Upper lobe of left lung (tissue), 6 donors: Measurements from ENCODE around the gene ITPR2. TPM values are rescaled to one million over a fixed set of nuclear protein-coding genes. Genes with fewer than 3 reads are reported as not detected.
"Not testable (repeated sequence)": the region's sequence is repeated elsewhere in the genome, so short reads cannot be mapped to it uniquely, and the experiment has no call there.

Experiments
- ATAC-seq, 2 donors: fragments of 200-7000 bp; cut with Tn5 transposase; one replicate each; pipeline ENCODE4 v1.9.1; 2022; ENCODE audit warnings: mild to moderate bottlenecking in 2 of 2, moderate library complexity in 2 of 2; ENCODE audit not compliant: low FRiP score in 2 of 2
- DNase-seq, 2 donors: peaks; one replicate each; pipeline ENCODE4 v3.0.0-alpha.2; 2019 to 2020
- H3K27ac ChIP-seq, 4 donors: fragments of 200-600 bp; sonication (generic); one replicate each; pipeline ENCODE4 v1.5.1; 2016 to 2019
- H3K27me3 ChIP-seq, 4 donors: fragments of 200-600 bp; sonication (generic); one replicate each; pipeline ENCODE4 v1.5.1; 2017 to 2019
- H3K36me3 ChIP-seq, 4 donors: fragments of 200-600 bp; sonication (generic); one replicate each; pipeline ENCODE4 v1.5.1; 2016 to 2019
- H3K4me1 ChIP-seq, 4 donors: fragments of 200-600 bp; sonication (generic); one replicate each; pipeline ENCODE4 v1.5.1; 2018 to 2019
- H3K4me3 ChIP-seq, 4 donors: fragments of 200-600 bp; sonication (generic); one replicate each; pipeline ENCODE4 v1.5.1; 2017 to 2019; ENCODE audit warnings: mild to moderate bottlenecking in 2 of 4, moderate library complexity in 1 of 4
- H3K9me3 ChIP-seq, 4 donors: fragments of 200-600 bp; sonication (generic); one replicate each; pipeline ENCODE4 v1.5.1; 2018 to 2019
- EP300 ChIP-seq, 4 donors: sonication (generic); formaldehyde crosslinking; IDR thresholded peaks; one replicate each; pipeline ENCODE4 v1.5.1; 2017; ENCODE audit warnings: antibody characterized with exemption in 4 of 4, control low read depth in 2 of 4
- POLR2A ChIP-seq, 4 donors: fragments of 450-650 bp; IDR thresholded peaks; one replicate each; pipeline ENCODE4 v1.5.1; 2016 to 2017; ENCODE audit warnings: antibody characterized with exemption in 4 of 4, mild to moderate bottlenecking in 2 of 4
- POLR2AphosphoS5 ChIP-seq, 2 donors: sonication (generic); formaldehyde crosslinking; IDR thresholded peaks; one replicate each; pipeline ENCODE4 v1.5.1; 2017; ENCODE audit warnings: antibody characterized with exemption in 2 of 2
- WGBS, 2 donors: methylation state at CpG; one replicate each; pipeline ENCODE4 v1.1.5; 2017 to 2018; 5-methylcytosine and 5-hydroxymethylcytosine counted together
- total RNA-seq, 6 donors: library from RNA; depleted of rRNA in 4 of 6; stranded (reverse); fragments of >200 nt in 4 of 6; gene quantifications; one replicate each; pipeline versions ENCODE4 v1.1.0 to v1.2.1, GENCODE V29; 2016 to 2021
- TF ChIP-seq, protein P1 (sequence below), 6 experiments: fragments of 450-650 bp in 4 of 6; fragments of 200-600 bp in 2 of 6; sonication (generic) in 2 of 6; IDR thresholded peaks; one replicate each; pipeline ENCODE4 v1.5.1; 2016 to 2019; ENCODE audit warnings: antibody characterized with exemption in 6 of 6
- donor health status: DM: no; HTN: no; CAD: no; lungs with moderate emphysema.
- donor health status: DM: no; HTN: yes; CAD: no; lungs with severe emphysema.

The ITPR2 gene
- total RNA-seq, 6 donors from 2014 or later, result 35.5 to 115 (median 45.0) TPM

DNA sequence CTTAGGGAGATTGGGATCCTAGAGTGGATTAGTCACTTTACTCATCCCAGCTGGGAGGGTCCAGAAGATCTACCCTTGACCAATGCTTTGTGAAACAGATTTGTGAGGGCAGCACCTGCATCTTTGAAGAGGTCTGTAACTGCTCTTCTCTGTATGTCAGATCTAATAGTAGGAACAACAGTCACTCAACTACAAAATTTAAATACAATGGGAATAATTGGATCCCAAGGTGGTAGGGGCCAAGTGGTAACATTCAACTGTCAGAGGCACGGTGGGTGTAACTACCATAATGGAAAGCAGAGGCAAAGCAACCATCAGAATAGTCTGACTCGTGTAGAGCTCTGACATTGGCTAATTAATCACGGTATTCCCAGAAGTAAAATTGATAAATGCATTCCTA lies 55.8 kb downstream of the ITPR2 start:
- Histone ChIP-seq H3K36me3 (no peaks in the 10 kb centered on the region), H3K9me3 (peaks cover 0 to 22% (median 15%) of the 10 kb centered on the region in 4 donors), H3K4me1 (peaks cover 0 to 11% (median 7%) of the 10 kb centered on the region in 4 donors), H3K4me3 (no peak overlapping the region), H3K27ac (no peak overlapping the region), H3K27me3 (no peaks in the 10 kb centered on the region)
- 98% methylated on average over 3 of the region's 3 CpGs for WGBS, 2 donors
- ATAC-seq (no peak), DNase-seq (no peak)
- TF ChIP-seq POLR2A (IDR thresholded peaks at IDR 0.05) (no peak), EP300 (IDR thresholded peaks at IDR 0.05) (no peak), POLR2AphosphoS5 (IDR thresholded peaks at IDR 0.05) (no peak)
- TF ChIP-seq, protein P1, sequence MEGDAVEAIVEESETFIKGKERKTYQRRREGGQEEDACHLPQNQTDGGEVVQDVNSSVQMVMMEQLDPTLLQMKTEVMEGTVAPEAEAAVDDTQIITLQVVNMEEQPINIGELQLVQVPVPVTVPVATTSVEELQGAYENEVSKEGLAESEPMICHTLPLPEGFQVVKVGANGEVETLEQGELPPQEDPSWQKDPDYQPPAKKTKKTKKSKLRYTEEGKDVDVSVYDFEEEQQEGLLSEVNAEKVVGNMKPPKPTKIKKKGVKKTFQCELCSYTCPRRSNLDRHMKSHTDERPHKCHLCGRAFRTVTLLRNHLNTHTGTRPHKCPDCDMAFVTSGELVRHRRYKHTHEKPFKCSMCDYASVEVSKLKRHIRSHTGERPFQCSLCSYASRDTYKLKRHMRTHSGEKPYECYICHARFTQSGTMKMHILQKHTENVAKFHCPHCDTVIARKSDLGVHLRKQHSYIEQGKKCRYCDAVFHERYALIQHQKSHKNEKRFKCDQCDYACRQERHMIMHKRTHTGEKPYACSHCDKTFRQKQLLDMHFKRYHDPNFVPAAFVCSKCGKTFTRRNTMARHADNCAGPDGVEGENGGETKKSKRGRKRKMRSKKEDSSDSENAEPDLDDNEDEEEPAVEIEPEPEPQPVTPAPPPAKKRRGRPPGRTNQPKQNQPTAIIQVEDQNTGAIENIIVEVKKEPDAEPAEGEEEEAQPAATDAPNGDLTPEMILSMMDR (IDR thresholded peaks at IDR 0.05), result no peak

DNA sequence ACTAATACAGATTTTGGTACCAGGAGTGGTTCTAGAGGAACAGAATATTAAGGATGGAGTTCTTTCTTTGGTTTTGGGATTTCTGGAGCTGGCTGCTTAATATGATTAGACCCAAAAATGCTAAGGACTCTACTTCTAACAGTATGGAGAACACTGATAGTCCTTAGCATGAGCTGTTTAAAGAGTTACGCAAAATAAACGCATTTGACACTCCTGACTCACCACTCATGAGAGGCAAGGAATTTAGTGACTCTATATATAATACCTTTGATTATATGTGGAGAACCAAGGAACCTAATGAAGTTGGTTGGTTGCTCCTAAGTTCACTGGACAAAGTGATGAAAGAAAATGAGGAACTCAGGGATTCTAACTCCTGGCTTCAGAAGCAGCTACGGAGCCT lies 57.0 kb downstream of the ITPR2 start:
- DNase-seq, result not testable (repeated sequence)

DNA sequence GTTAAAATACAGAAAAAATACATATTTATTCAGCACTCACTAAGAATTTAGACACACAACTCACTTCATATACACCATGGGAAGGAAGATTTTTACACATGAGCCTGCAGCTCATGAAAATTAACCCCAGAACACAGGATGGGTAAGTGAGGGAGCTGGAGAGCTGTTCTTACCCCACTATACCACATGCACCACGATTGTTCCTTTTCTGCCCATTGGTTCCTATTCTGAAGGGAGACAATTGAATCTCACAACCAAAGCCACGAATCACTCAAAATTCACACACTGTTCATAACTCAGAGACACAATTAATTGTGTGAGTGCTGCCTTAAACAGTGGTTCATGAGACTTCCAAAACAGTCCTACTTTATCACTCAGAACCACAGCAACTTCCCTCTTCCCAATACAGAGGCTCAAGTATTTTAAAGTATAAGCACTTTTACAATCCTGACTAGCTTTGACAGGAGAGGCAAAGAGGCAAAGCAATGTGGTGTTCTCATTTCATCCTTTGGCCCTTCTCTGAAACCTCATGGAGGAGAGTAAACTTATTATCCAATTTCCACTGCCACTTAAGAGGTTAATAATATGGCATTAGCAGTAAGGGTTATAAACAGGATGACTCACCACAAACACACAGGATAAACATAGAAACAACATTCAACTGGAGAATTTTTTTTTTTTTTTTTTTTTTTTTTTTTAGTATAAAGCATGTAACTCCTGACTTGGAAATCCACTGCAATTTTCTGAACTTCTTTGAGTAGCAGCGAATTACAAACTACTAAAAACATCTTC lies 59.5 kb downstream of the ITPR2 start:
- DNase-seq (no peak), ATAC-seq (no peak)
- no peak overlapping the region for H3K27ac ChIP-seq
- H3K9me3 ChIP-seq, result peaks cover 0 to 22% (median 15%) of the 10 kb centered on the region in 4 donors
- 72 to 74% methylated on average over 3 of the region's 3 CpGs for WGBS, 2 donors
- H3K36me3 ChIP-seq, result no peaks in the 10 kb centered on the region
- peaks cover 0 to 22% (median 17%) of the 10 kb centered on the region in 4 donors for H3K4me1 ChIP-seq
- no peak for TF ChIP-seq EP300 (IDR thresholded peaks at IDR 0.05)
- TF ChIP-seq POLR2AphosphoS5 (IDR thresholded peaks at IDR 0.05), result no peak
- TF ChIP-seq, protein P1 (IDR thresholded peaks at IDR 0.05), result no peak
- no peak for TF ChIP-seq POLR2A (IDR thresholded peaks at IDR 0.05)
- H3K4me3 ChIP-seq, result no peak overlapping the region
- H3K27me3 ChIP-seq, result no peaks in the 10 kb centered on the region

More for the DNA sequence above, 57.0 kb downstream of the ITPR2 start:
- peaks cover 0 to 22% (median 15%) of the 10 kb centered on the region in 4 donors for H3K9me3 ChIP-seq
- not testable (repeated sequence) for ATAC-seq, H3K27ac ChIP-seq, H3K36me3 ChIP-seq, H3K4me3 ChIP-seq, H3K27me3 ChIP-seq
- H3K4me1 ChIP-seq, result peaks cover 0 to 11% (median 5%) of the 10 kb centered on the region in 4 donors
- 92 to 96% methylated on average over 3 of the region's 3 CpGs for WGBS, 2 donors

DNA sequence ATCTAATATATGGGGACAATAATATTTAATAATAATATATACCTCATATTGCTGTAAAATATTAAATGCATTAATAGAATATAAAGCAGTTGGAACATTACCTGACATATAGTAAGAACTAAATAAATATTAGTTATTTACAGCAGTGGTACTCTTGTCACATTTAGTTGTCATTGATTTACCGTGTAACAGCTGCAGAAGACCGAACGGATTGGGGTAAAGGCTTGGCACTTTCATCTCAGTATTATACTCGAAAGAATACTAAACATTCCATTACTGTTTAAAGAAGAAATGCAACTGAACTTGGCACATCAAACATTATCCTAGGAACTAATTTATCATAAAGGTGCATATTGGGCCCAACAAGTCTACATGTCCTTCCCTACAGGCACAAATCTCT lies 61.1 kb downstream of the ITPR2 start:
- Histone ChIP-seq H3K27ac (no peak overlapping the region), H3K9me3 (peaks cover 0 to 7% (median 5%) of the 10 kb centered on the region in 4 donors), H3K36me3 (no peaks in the 10 kb centered on the region), H3K4me1 (peaks cover 0 to 22% (median 17%) of the 10 kb centered on the region in 4 donors), H3K27me3 (no peaks in the 10 kb centered on the region), H3K4me3 (no peak overlapping the region)
- whole genome bisulfite sequencing, 2 donors, result 92 to 95% methylated on average over 4 of the region's 4 CpGs
- ATAC-seq (no peak), DNase-seq (no peak)
- TF ChIP-seq EP300 (IDR thresholded peaks at IDR 0.05), result no peak
- TF ChIP-seq POLR2A (IDR thresholded peaks at IDR 0.05), result no peak
- TF ChIP-seq POLR2AphosphoS5 (IDR thresholded peaks at IDR 0.05), result no peak
- TF ChIP-seq, protein P1 (IDR thresholded peaks at IDR 0.05), result no peak

DNA sequence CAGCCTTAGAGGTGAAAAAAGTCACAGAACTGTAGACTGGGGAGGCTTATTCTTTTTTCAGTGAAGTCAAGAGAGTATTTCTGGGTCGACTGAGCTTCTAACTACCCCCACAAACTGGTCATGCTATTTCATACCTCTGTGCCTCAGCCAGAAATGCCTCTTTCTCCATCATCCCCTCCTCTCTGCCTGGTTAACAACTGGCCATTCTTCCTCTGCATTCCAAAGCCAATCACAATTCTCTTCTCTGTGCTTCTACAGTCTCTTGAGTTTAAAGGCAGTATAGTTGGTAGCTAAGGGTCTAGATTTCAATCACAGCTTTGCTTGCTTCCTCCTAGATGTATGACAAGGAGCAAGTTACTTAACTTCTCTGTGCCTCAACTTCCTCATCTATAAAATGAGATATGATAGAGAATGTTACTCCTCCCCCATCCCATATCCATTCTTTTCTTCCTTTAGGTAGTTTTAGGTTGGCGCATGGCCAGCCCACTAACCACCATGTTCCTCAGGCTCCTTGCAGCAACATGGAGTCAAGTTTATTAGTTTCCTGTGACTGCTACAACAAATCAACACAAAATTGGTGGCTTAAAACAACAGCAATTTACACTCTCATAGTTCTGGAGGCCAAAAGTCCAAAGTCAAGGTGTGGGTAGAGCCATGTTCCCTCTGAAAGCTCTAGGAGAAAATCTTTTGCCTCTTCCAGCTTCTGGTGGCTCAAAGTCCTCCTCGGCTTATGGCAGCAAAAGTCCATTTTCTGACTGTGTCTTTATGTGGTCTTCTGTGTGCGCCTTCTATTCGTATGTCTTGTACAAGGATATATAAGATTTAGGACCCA lies 62.5 kb downstream of the ITPR2 start:
- Histone ChIP-seq H3K27me3 (no peaks in the 10 kb centered on the region), H3K4me3 (no peak overlapping the region), H3K9me3 (no peaks in the 10 kb centered on the region), H3K4me1 (peaks cover 0 to 22% (median 17%) of the 10 kb centered on the region in 4 donors), H3K36me3 (no peaks in the 10 kb centered on the region), H3K27ac (no peak overlapping the region)
- TF ChIP-seq, protein P1 (IDR thresholded peaks at IDR 0.05), result no peak
- no peak for TF ChIP-seq EP300 (IDR thresholded peaks at IDR 0.05)
- no peak for TF ChIP-seq POLR2A (IDR thresholded peaks at IDR 0.05)
- no peak for TF ChIP-seq POLR2AphosphoS5 (IDR thresholded peaks at IDR 0.05)
- no peak for DNase-seq
- peak in 1 of 2 donors; percentile 31 for ATAC-seq
- WGBS, 2 donors, result 87 to 93% methylated on average over 5 of the region's 5 CpGs
